ENCODE data around the gene S100A3. TPM values are rescaled to one million over a fixed set of nuclear protein-coding genes. Genes with fewer than 3 reads are reported as not detected.

The S100A3 gene
- total RNA-seq, 1 donor from 2014 or later: 1.4 TPM

- DNase-seq: no peak
Measured at GRCh38 chr1:153547560-153548551, 1.2 kb downstream of the S100A3 start.

GRCh38 chr1:153546796-153547559 is 2.1 kb downstream of the S100A3 start:
- DNase-seq: no peak

- no peak for DNase-seq
Measured at GRCh38 chr1:153546371-153546770, 2.7 kb downstream of the S100A3 start.

DNA sequence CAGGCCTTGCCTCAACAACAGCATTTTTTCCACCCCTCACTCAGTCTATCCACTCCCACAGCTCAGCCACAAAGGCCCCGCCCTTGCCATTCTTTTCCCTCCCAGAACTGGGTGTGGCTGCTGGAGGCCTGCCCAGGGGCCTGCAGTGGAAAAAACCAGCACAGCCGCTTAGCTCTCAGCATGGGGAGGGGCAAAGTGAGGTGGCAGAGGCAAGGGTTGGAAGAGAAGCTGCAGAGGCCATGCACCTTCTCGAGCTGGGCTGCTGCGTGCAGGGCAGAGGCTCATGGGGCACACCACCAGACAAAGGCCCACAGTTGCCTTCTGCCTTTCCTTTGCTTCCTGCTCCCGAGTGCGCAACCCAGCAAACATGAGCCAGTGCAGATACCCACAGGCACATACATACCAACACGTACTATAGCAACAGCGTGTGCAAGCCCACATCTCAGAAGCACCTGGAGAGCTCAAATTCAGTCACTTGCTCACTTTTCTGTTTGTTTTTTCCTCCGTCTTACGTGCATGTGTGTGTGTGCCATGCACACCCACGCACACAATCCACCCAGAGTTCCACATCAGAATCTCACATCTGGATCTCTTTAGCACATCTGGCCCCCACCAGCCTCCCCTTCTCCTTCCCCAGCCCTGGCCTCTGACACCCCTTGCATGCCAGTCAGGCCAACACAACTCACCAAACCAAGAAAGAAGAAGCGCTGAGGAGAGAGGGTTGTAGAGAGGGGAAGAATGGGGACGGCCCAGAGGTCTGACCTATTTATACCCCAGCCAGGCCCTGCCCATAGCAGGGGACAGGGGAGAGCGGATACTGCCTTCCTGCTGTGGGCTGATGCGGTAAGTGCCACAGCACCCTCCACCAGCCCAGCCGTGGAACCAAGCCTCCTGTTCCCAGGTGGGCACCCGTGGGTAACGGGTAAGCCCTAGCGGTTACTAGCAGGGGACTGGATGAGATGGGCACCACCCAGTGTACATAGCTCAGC is 3.7 kb downstream of the S100A3 start, which contains the start of gene S100A4:
TSS of gene S100A4 (minus strand) at position 740 of the 989 bp plus-strand sequence. CDS start 1,012 bp downstream, outside the sequence.
- DNase-seq: peak; percentile 79

- DNase-seq: no peak
Measured at GRCh38 chr1:153544453-153545066, 4.5 kb downstream of the S100A3 start.

DNA sequence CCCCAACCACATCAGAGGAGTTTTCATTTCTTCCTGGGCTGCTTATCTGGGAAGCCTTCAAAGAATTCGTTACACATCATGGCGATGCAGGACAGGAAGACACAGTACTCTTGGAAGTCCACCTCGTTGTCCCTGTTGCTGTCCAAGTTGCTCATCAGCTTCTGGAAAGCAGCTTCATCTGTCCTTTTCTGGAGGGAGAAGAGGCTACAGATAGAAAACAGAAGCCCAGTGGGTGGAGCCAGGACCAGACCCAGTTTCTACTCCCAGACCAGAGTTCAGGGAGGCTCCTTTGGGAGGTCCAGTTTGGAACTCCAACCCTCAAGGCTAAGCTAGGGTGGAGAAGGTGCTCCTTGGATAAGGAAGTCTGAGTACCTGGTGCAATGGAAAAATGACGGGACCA is 5.3 kb downstream of the S100A3 start:
- DNase-seq: no peak

DNA sequence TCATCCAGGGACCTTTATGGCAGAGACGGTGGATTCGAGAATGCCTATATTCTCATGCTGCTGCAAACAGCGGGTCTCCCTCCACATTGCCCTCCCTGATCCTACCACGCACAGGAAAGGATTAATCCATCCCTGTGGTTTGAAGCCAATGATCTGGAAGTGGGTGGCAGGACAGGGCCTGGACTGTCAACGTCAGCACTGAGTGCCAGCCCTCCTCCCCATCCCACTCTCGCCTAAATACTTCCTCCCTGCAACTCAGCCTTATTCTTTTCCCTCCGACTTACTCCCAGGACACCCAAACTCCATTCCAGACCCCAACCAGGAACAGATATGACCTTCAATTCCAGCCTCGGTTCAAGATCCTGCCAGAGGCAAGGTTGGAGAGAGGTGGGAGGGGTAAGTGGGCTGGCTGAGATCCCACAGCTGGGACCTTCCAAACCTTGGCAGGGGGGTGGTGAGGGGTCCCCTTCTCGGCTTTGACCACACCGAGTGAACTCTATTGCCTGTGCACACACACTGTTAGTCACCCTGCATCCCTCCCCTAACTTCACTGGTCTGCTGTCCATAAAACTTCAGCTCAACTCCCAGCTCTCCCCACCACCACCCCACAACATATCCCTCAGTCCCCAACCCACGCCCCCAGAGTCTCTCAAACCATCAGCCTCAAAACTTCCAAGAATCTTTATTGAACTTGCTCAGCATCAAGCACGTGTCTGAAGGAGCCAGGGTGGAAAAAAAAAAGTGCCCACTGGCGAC is 5.9 kb downstream of the S100A3 start:
- DNase-seq: no peak

GRCh38 chr1:153541641-153542590 is 7.1 kb downstream of the S100A3 start:
- no peak for DNase-seq

GRCh38 chr1:153540394-153541361 is 8.4 kb downstream of the S100A3 start, which contains the start of gene S100A5:
S100A5 (minus strand) TSS chr1:153540934; CDS start chr1:153540191, 743 bp downstream.
- DNase-seq: no peak

DNA sequence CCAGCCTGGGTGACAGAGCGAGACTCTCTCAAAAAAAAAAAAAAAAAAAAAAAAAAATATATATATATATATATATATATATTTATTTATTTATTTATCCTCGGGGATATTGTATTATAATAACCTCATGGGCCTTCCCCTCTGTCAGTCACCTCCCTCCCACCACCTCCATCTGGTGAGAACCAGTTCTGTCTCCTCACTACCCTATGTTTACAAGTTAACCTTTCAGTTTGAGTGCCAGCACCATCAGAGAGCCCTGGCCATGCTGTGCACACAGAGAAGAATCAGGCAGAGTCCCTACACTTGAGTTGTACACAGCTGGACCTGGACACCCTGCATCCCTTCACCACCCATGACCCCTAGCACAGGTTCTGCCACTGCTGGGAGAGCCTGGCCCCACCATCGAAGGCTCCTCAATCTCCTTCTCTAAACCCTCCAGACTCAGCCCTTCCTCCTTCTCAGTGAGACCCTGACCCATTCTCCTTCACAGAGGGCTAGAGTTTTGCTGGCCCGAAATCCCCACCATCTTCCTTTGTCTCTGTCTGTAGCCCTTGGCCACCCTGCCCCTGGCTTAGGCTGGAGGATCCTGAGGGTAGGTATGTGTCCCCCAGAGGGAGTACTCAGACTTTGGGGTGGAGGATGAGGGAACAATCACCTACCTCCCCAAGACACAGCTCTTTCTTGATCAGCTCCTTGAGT is 9.5 kb downstream of the S100A3 start:
- no peak for DNase-seq

DNA sequence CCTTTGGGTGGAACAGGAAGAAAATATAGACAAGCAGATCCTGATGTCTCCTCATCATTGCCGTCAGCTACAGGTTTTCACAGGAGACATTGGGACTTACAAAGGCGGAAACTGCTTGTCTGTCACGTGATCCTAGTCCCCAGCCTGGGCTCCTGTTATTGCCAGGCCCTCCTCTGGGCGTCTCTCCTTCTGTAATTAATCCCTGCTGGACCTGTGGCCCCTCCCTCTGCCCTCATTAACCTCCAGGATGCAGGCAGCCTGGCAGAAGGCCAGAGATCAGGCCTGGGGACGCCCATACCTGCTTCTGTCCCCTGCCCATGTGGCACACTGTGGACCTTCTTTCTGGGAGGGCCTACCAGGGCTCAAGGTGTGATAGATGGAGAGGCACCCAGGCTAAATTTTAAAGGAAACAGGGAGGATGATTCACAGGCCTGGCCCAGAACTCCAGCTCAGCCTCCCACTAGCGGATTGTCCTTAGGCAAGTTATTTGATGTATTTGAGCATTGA is 10.7 kb downstream of the S100A3 start:
- peak; percentile 50 for DNase-seq

GRCh38 chr1:153537376-153537730 is 11.7 kb downstream of the S100A3 start:
- no peak for DNase-seq

DNA sequence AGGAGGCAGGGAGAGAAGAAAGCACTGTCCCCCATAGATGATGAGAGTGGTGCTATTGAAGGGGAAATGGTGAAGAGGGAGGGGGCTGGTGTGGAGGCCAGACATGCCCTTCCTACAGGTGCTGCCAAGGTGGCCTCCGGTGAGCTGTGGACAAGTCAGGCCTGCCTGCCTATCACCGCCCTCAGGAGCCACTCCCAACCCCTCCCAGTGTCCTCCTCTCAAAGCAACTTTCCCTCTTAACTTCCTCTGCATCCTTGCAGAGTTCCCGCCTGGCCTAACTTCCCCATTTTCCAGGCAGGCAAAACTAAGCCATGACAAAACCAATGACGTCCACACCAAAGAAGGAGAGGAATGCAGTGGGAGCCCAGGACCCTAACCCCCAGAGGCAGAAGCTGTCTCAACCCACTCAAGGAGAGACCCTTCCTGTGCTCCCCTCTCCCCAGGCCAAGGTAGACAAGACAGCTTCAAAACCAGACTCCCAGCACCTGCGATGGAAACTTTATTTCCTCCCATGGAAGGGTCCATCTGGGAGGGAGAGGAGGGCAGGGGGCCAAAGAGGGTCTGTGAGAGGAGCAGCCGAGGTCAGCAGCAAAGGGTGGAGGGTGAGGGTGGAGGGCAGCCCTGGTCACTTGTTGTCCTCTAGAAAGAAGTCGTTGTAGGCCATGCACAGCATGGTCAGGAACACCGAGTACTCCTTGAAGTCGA is 12.2 kb downstream of the S100A3 start:
- DNase-seq: no peak

GRCh38 chr1:153536012-153536670 is 12.9 kb downstream of the S100A3 start:
- DNase-seq: peak; percentile 79

GRCh38 chr1:153535242-153536011 is 13.6 kb downstream of the S100A3 start, which contains the start of gene S100A6:
S100A6 (minus strand) TSS chr1:153535991; CDS start chr1:153535339, 652 bp downstream.
- DNase-seq: peak; percentile 53

Data from dermis blood vessel endothelial cell (primary cell).